Measurements from ENCODE around the gene LRMDA. TPM values are rescaled to one million over a fixed set of nuclear protein-coding genes. Genes with fewer than 3 reads are reported as not detected.

Gene LRMDA
- total and polyA plus RNA-seq, 2 of the 13 experiments (the other 11 are each of a cell fraction or from before 2014, with no cell fraction given) = 13.4 to 22.0 TPM

DNA sequence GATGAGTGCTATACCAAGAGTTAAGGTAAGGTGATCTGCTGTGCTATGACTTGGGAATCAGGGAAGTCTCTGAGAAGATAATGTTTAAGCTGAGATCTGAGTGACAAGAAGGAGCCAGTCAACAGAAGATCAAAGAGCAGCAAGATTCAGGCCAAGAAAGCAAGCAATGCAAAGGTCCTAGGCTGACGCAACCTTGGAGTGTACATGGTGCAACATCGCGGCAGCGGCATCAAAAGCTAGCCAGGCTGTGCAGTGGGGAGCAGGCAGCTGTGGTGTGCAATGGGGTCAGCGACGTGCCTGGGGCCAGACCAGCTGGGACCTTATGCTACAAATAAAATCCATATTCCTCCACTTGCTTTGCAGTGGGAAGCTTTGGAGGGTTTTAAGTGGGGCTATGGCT is 324.1 kb downstream of the LRMDA start (continued):
- TF ChIP-seq, protein P1, sequence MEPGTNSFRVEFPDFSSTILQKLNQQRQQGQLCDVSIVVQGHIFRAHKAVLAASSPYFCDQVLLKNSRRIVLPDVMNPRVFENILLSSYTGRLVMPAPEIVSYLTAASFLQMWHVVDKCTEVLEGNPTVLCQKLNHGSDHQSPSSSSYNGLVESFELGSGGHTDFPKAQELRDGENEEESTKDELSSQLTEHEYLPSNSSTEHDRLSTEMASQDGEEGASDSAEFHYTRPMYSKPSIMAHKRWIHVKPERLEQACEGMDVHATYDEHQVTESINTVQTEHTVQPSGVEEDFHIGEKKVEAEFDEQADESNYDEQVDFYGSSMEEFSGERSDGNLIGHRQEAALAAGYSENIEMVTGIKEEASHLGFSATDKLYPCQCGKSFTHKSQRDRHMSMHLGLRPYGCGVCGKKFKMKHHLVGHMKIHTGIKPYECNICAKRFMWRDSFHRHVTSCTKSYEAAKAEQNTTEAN (CRISPR knock-in tag; conservative IDR thresholded peaks at IDR 0.05) = no peak; the same call in 1 of the 2 replicates
- TF ChIP-seq ZNF431 (CRISPR knock-in tag; IDR thresholded peaks at IDR 0.05; ENCODE audit: borderline replicate concordance, low read depth) (no peak), ETV6 (CRISPR knock-in tag; conservative IDR thresholded peaks at IDR 0.05) (no peak), ARNT (IDR thresholded peaks at IDR 0.05) (no peak), IKZF1 (IDR thresholded peaks at IDR 0.05) (no peak), ZFP82 (CRISPR knock-in tag; IDR thresholded peaks at IDR 0.05; ENCODE audit: borderline replicate concordance) (no peak), ZNF296 (CRISPR knock-in tag; conservative IDR thresholded peaks at IDR 0.05) (no peak), MIER3 (CRISPR knock-in tag; IDR thresholded peaks at IDR 0.05; ENCODE audit: borderline replicate concordance) (peak; percentile 61; the same call in 1 of the 2 replicates), POLR2G (IDR thresholded peaks at IDR 0.05; ENCODE audit: low read depth, low read length) (peak; percentile 52), SOX5 (CRISPR knock-in tag; IDR thresholded peaks at IDR 0.05; ENCODE audit: borderline replicate concordance) (peak; percentile 77), ELF1 (CRISPR knock-in tag; IDR thresholded peaks at IDR 0.05) (no peak), RARG (CRISPR knock-in tag; IDR thresholded peaks at IDR 0.05; ENCODE audit: low read depth) (no peak), RXRB (CRISPR knock-in tag; IDR thresholded peaks at IDR 0.05; ENCODE audit: borderline replicate concordance) (peak; percentile 76), ZNF160 (CRISPR knock-in tag; IDR thresholded peaks at IDR 0.05) (0 out of 2 replicates have a peak, but pooled peaks have one; percentile 33), POLR2AphosphoS5 (IDR thresholded peaks at IDR 0.05; ENCODE audit: low read depth, low read length) (no peak), ZSCAN31 (CRISPR knock-in tag; IDR thresholded peaks at IDR 0.05; ENCODE audit: low read depth) (no peak; the same call in 1 of the 2 replicates), ZNF326 (CRISPR knock-in tag; IDR thresholded peaks at IDR 0.05; ENCODE audit: borderline replicate concordance) (no peak), TCF7 (IDR thresholded peaks at IDR 0.05; ENCODE audit: low read depth) (peak; percentile 95), ZKSCAN8 (CRISPR knock-in tag; IDR thresholded peaks at IDR 0.05; ENCODE audit: borderline replicate concordance) (no peak), RAD21 (CRISPR knock-in tag; IDR thresholded peaks at IDR 0.05) (no peak), STAG1 (CRISPR knock-in tag; IDR thresholded peaks at IDR 0.05) (peak; percentile 43; the same call in 1 of the 2 replicates), ZNF879 (CRISPR knock-in tag; IDR thresholded peaks at IDR 0.05) (no peak), TBL1XR1 (IDR thresholded peaks at IDR 0.05; ENCODE audit: borderline replicate concordance, low read length, partially characterized antibody) (no peak), ZNF292 (CRISPR knock-in tag; IDR thresholded peaks at IDR 0.05; ENCODE audit: borderline replicate concordance, low read depth) (peak; percentile 98), LCORL (IDR thresholded peaks at IDR 0.05) (no peak), LCORL (CRISPR knock-in tag; IDR thresholded peaks at IDR 0.05) (peak; percentile 78)
- TF ChIP-seq, protein P2, sequence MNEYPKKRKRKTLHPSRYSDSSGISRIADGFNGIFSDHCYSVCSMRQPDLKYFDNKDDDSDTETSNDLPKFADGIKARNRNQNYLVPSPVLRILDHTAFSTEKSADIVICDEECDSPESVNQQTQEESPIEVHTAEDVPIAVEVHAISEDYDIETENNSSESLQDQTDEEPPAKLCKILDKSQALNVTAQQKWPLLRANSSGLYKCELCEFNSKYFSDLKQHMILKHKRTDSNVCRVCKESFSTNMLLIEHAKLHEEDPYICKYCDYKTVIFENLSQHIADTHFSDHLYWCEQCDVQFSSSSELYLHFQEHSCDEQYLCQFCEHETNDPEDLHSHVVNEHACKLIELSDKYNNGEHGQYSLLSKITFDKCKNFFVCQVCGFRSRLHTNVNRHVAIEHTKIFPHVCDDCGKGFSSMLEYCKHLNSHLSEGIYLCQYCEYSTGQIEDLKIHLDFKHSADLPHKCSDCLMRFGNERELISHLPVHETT (CRISPR knock-in tag; conservative IDR thresholded peaks at IDR 0.05) = no peak
- TF ChIP-seq, protein P3, sequence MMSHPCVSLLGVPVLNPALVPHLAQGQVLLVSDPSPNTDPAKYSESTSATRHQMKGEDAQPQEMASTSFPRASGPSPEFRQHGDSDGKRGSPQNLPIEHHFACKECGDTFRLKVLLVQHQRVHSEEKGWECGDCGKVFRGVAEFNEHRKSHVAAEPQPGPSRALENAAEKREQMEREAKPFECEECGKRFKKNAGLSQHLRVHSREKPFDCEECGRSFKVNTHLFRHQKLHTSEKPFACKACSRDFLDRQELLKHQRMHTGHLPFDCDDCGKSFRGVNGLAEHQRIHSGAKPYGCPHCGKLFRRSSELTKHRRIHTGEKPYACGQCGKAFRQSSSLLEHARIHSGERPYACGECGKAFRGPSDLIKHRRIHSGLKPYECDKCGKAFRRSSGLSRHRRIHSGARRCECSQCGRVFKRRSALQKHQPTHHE (CRISPR knock-in tag; IDR thresholded peaks at IDR 0.05; ENCODE audit: borderline replicate concordance) = no peak
- TF ChIP-seq, protein P4, sequence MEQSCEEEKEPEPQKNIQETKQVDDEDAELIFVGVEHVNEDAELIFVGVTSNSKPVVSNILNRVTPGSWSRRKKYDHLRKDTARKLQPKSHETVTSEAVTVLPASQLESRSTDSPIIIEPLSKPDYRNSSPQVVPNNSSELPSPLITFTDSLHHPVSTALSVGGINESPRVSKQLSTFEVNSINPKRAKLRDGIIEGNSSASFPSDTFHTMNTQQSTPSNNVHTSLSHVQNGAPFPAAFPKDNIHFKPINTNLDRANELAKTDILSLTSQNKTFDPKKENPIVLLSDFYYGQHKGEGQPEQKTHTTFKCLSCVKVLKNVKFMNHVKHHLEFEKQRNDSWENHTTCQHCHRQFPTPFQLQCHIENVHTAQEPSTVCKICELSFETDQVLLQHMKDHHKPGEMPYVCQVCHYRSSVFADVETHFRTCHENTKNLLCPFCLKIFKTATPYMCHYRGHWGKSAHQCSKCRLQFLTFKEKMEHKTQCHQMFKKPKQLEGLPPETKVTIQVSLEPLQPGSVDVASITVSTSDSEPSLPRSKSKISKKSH (CRISPR knock-in tag; IDR thresholded peaks at IDR 0.05; ENCODE audit: borderline replicate concordance) = no peak

Data from HepG2 (cell line).